AG04450 (cell line): ENCODE data around the gene PPP2R5C. TPM values are rescaled to one million over a fixed set of nuclear protein-coding genes. Genes with fewer than 3 reads are reported as not detected.

Source experiments
- CTCF ChIA-PET: fragments of 300-600, 350-600 bp; formaldehyde crosslinking; extraction: SDS; loops from one replicate; lab custom pipeline; 2022; ENCODE audit warnings: antibody characterized with exemption, inconsistent platforms; lab: Charles Lee
- POLR2A ChIA-PET: fragments of 350-600 bp; formaldehyde crosslinking; extraction: SDS; loops from one replicate; lab custom pipeline; 2021; ENCODE audit warnings: antibody characterized with exemption, inconsistent platforms; lab: Yijun Ruan, JAX
- DNase-seq: peaks from one replicate; pipeline ENCODE4 v3.0.0-alpha.2; 2011; ENCODE audit warnings: low read depth, low spot score
- H3K27ac ChIP-seq: one replicate; pipeline ENCODE4 v1.5.1; 2012; ENCODE audit warnings: low read depth, low read length, control low read depth
- H3K27me3 ChIP-seq: one replicate; pipeline ENCODE4 v1.6.0; 2012; ENCODE audit warnings: low read length; ENCODE audit not compliant: control insufficient read depth, insufficient read depth
- H3K4me3 ChIP-seq: 2 replicates; pipeline ENCODE4 v1.5.1; 2011; ENCODE audit warnings: mild to moderate bottlenecking, low read depth, low read length, control low read depth
- H3K9me3 ChIP-seq: 2 replicates; pipeline ENCODE4 v1.5.1; 2012; ENCODE audit warnings: low read length; ENCODE audit not compliant: control insufficient read depth, insufficient read depth
- CTCF ChIP-seq: IDR thresholded peaks from 2 replicates; pipeline ENCODE4 v1.5.1; 2011; ENCODE audit warnings: low read depth, low read length, control low read depth, inconsistent platforms
- polyA plus RNA-seq: library from polyadenylated mRNA; depleted of rRNA; stranded (reverse); fragments of >200 nt; gene quantifications from 2 replicates; pipeline ENCODE4 v1.2.3, GENCODE V29; 2011

The PPP2R5C gene
- polyA plus RNA-seq, 1 experiment: 140 TPM

DNA sequence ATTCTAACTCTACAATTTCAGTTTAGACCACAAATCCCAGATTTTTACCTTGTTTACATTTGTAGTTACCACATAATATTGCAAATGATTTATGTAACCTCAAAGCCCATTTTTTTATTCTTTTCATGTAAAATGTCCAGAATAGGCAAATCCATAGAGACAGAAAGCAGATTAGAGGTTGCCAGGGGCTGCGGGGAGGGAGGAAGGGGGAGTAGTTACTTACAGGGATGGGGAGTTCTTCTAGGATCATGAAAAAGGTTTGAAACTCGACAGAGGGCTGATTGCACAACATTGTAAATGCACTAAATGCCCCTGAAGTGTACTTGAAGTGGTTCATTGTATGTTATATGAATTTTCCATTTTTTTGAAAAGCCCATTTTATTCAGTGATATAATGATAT lies 66.5 kb downstream of the PPP2R5C start:
- POLR2A ChIA-PET: no interaction called here
- Histone ChIP-seq H3K9me3 (no peaks in the 10 kb centered on the region), H3K4me3 (no peak overlapping the region), H3K27ac (no peak overlapping the region), H3K27me3 (no peaks in the 10 kb centered on the region)
- TF ChIP-seq CTCF: no peak
- no peak for DNase-seq
- CTCF ChIA-PET: interaction anchor here (0.7 kb wide), 1 partner anchor 63 kb away, joined by 6 read pairs; no protein-coding TSS in a partner anchor

DNA sequence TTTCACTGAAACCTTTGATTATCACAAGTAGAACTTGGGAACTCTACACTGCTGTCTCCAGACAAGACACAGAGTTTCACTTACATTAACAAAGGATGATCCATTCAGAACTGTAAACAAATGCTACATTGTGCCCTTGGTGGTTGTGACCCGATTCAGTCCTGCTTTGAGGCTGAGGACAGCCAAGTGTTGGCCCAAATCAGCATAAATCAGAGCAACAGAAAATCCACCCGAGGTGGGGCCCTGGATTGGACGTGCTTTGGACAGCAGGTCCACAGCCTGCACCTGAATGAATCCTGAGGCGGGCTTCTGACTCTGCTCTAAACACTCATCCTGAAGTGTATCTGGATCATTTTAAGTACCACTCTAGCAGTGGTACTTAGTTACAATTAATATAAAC lies 68.8 kb downstream of the PPP2R5C start:
- H3K27me3 ChIP-seq: no peaks in the 10 kb centered on the region
- no peak overlapping the region for H3K4me3 ChIP-seq
- CTCF ChIA-PET: no interaction called here
- H3K27ac ChIP-seq: no peak overlapping the region
- no peaks in the 10 kb centered on the region for H3K9me3 ChIP-seq
- no peak for DNase-seq
- POLR2A ChIA-PET: no interaction called here
- no peak for TF ChIP-seq CTCF

- TF ChIP-seq CTCF: no peak
- no peak for DNase-seq
- Histone ChIP-seq H3K4me3 (no peak overlapping the region), H3K27ac (no peak overlapping the region), H3K27me3 (no peaks in the 10 kb centered on the region), H3K9me3 (no peaks in the 10 kb centered on the region)
- POLR2A ChIA-PET: no interaction called here
- CTCF ChIA-PET: no interaction called here
Measured at GRCh38 chr14:101833045-101833444, 71.5 kb downstream of the PPP2R5C start.

DNA sequence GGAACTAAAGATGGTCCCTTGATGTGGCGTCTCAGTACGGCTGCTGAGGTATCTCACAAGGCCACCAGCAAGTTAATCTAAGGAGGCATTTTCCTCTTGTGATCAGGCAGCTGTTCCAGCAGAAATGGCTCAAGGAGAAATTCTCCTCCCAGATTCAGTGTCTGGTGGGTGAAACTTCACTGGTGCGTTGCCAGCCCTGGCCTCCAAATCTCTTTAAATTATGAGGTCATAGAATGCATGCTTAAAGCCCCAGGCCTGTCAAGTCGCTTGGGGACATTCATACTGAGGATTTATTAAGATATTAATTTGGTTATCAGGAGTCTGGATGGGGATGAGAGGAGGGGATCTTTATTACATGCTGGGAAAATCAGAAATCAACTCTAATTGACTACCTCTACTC lies 72.9 kb downstream of the PPP2R5C start:
- no peaks in the 10 kb centered on the region for H3K9me3 ChIP-seq
- POLR2A ChIA-PET: no interaction called here
- no peak overlapping the region for H3K27ac ChIP-seq
- H3K27me3 ChIP-seq: no peaks in the 10 kb centered on the region
- no peak for DNase-seq
- H3K4me3 ChIP-seq: no peak overlapping the region
- no peak for TF ChIP-seq CTCF
- CTCF ChIA-PET: interaction anchor here (1.1 kb wide), 1 partner anchor 63 kb away, joined by 3 read pairs; no protein-coding TSS in a partner anchor

DNA sequence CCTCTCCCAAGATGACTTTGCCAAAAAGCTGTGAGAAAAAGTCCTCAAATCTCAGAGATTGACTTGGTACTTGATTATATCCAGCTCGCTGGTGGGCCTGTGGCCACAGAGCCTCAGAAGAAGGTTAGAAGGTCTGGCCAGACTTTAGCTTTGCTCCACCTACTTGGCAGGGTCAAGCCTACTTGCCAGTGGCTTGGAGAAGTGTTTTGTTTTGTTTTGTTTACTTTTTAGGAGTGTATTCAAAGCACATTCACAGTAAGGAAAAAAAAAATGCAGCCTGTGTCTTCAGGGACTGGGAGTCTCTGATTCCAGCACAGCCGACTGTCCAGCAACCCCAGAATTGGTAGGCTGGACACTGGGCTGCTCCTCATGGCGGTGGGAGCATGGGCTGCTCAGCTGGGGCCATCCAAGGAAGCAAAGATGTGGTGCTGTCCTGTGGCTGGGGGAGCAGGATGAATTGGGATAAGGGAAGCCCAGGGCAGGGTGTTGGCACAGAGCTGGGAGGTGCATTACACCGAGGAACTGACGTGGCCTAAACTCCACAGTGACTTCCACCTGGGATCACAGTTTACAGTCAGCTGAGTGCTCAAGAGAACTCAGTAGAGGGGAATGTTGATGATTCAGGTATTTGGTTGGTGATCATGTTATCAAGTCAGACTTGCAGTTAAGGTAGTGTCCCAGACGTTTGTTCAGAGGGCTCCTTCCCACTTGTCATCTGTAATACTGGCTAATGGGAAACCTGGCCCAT lies 73.5 kb downstream of the PPP2R5C start:
- DNase-seq: no peak
- TF ChIP-seq CTCF: no peak

More for the DNA sequence above, 73.5 kb downstream of the PPP2R5C start:
- H3K9me3 ChIP-seq: no peaks in the 10 kb centered on the region
- POLR2A ChIA-PET: interaction anchor here (0.6 kb wide), 1 partner anchor 48 kb away, joined by 10 read pairs; no protein-coding TSS in a partner anchor
- H3K27me3 ChIP-seq: no peaks in the 10 kb centered on the region
- H3K4me3 ChIP-seq: no peak overlapping the region
- no peak overlapping the region for H3K27ac ChIP-seq
- CTCF ChIA-PET: interaction anchor here (1.1 kb wide), 1 partner anchor 64 kb away, joined by 3 read pairs; no protein-coding TSS in a partner anchor
